Keratinocyte (primary cell): Measurements from ENCODE around the gene SLC38A6. TPM values are rescaled to one million over a fixed set of nuclear protein-coding genes. Genes with fewer than 3 reads are reported as not detected.

Source experiments
- DNase-seq: peaks from one replicate; pipeline ENCODE4 v3.0.0-alpha.2; 2011; ENCODE audit warnings: low read depth, missing footprints, low spot score
- FAIRE-seq: peaks from 2 replicates; lab custom pipeline; 2011; peaks lifted over from hg19 to GRCh38; lab: Jason Lieb, UNC
- H2AFZ ChIP-seq: 2 replicates; pipeline ENCODE4 v1.6.0; 2012; ENCODE audit warnings: low read length, control low read depth, inconsistent platforms; ENCODE audit not compliant: control insufficient read depth
- H3K27ac ChIP-seq: 2 replicates; pipeline ENCODE4 v1.5.1; 2011; ENCODE audit warnings: low read length; ENCODE audit not compliant: control insufficient read depth, insufficient read depth
- H3K27me3 ChIP-seq: 3 replicates; pipeline ENCODE4 v1.6.0; 2011; ENCODE audit warnings: low read length; ENCODE audit not compliant: control insufficient read depth, insufficient read depth; ENCODE audit errors: extremely low read depth
- H3K36me3 ChIP-seq, 2 experiments: 2 replicates in 1 of 2; 3 replicates in 1 of 2; pipeline ENCODE4 v1.5.1; 2011; ENCODE audit warnings: low read length in 2 of 2, mild to moderate bottlenecking in 1 of 2; ENCODE audit not compliant: control insufficient read depth in 2 of 2, insufficient read depth in 2 of 2; ENCODE audit errors: extremely low read depth in 1 of 2
- H3K4me1 ChIP-seq: 3 replicates; pipeline ENCODE4 v1.5.1; 2011; ENCODE audit warnings: low read length; ENCODE audit not compliant: control insufficient read depth, insufficient read depth; ENCODE audit errors: extremely low read depth
- H3K4me2 ChIP-seq: 3 replicates; pipeline ENCODE4 v1.6.0; 2011; ENCODE audit warnings: low read depth, low read length; ENCODE audit not compliant: control insufficient read depth, insufficient read depth; ENCODE audit errors: extremely low read depth
- H3K4me3 ChIP-seq, 3 experiments: fragments of 200-600 bp in 1 of 3; sonication (generic) in 1 of 3; 2 replicates in 2 of 3; 3 replicates in 1 of 3; pipeline ENCODE4 v1.5.1; 2011 to 2016; ENCODE audit warnings: low read length in 3 of 3, mild to moderate bottlenecking in 3 of 3, control low read depth in 2 of 3, inconsistent platforms in 1 of 3, low read depth in 1 of 3, mixed read lengths in 1 of 3, mixed run types in 1 of 3, moderate library complexity in 1 of 3; ENCODE audit not compliant: control insufficient read depth in 2 of 3, insufficient read depth in 2 of 3; ENCODE audit errors: extremely low read depth in 1 of 3
- H3K79me2 ChIP-seq: 2 replicates; pipeline ENCODE4 v1.6.0; 2012; ENCODE audit warnings: low read length; ENCODE audit not compliant: control insufficient read depth, insufficient read depth
- H3K9ac ChIP-seq: 3 replicates; pipeline ENCODE4 v1.6.0; 2011; ENCODE audit warnings: low read length; ENCODE audit not compliant: control insufficient read depth, insufficient read depth; ENCODE audit errors: extremely low read depth
- H3K9me1 ChIP-seq: 3 replicates; pipeline ENCODE4 v1.6.0; 2011; ENCODE audit warnings: low read length; ENCODE audit not compliant: control insufficient read depth, insufficient read depth; ENCODE audit errors: extremely low read depth
- H3K9me3 ChIP-seq: 2 replicates; pipeline ENCODE4 v1.5.1; 2012; ENCODE audit warnings: low read depth, low read length; ENCODE audit not compliant: control insufficient read depth
- H4K20me1 ChIP-seq: 3 replicates; pipeline ENCODE4 v1.6.0; 2011; ENCODE audit warnings: low read length; ENCODE audit not compliant: control insufficient read depth, insufficient read depth; ENCODE audit errors: extremely low read depth
- CTCF ChIP-seq, 3 experiments: IDR thresholded peaks in 1 of 3; conservative IDR thresholded peaks in 1 of 3; optimal IDR thresholded peaks in 1 of 3; 2 replicates in 2 of 3; 3 replicates in 1 of 3; pipeline versions ENCODE3 to v1.5.1; 2011; ENCODE audit warnings: low read length in 3 of 3, mild to moderate bottlenecking in 3 of 3, moderate library complexity in 2 of 3, control low read depth in 1 of 3, inconsistent platforms in 1 of 3; ENCODE audit not compliant: insufficient read depth in 2 of 3; ENCODE audit errors: extremely low read depth in 1 of 3
- EZH2 ChIP-seq: IDR thresholded peaks from one replicate; pipeline ENCODE4 v1.6.1; 2012; ENCODE audit warnings: inconsistent platforms, mild to moderate bottlenecking, low read length, moderate library complexity
- dilution Hi-C: fragments of 300-500 bp; cut with MboI; formaldehyde crosslinking; loops from one replicate; pipeline ENCODE4 v1.7.0; 2020; ENCODE audit warnings: low sequenced_read_pairs; ENCODE audit not compliant: extremely low pct_ligation_motif_present
- polyA plus RNA-seq, 5 experiments: library from polyadenylated mRNA; depleted of rRNA in 3 of 5; stranded (reverse) in 3 of 5; stranded (forward) in 1 of 5; unstranded in 1 of 5; fragments of >200 nt; gene quantifications; 1 replicate in 1 of 5; 2 replicates in 3 of 5; 3 replicates in 1 of 5; pipeline versions ENCODE4 v1.2.1 to v1.2.3, GENCODE V29; 2011 to 2012; ENCODE audit warnings: missing spikeins in 2 of 5, low read depth in 1 of 5, low replicate concordance in 1 of 5

The SLC38A6 gene
- polyA plus RNA-seq, 1 donor (not counting 4 experiments of a cell fraction or from before 2014, with no cell fraction given) = 15.7 TPM

GRCh38 chr14:61080591-61081010 is 99.6 kb downstream of the SLC38A6 start:
- H3K4me3 ChIP-seq = no peak overlapping the region

GRCh38 chr14:61088081-61088480 is 107.0 kb downstream of the SLC38A6 start:
- Histone ChIP-seq H3K27ac (no peak overlapping the region), H3K4me2 (no peak overlapping the region), H3K9me1 (no peaks in the 10 kb centered on the region), H3K9me3 (no peaks in the 10 kb centered on the region), H3K36me3 (no peaks in the 10 kb centered on the region), H3K4me1 (no peaks in the 10 kb centered on the region), H3K9ac (no peak overlapping the region), H3K4me3 (no peak overlapping the region), H3K27me3 (no peaks in the 10 kb centered on the region), H4K20me1 (no peaks in the 10 kb centered on the region), H3K79me2 (no peaks in the 10 kb centered on the region), H2AFZ (no peak overlapping the region)
- dilution Hi-C loops = no loop called here
- TF ChIP-seq EZH2 (no peak), CTCF (optimal IDR thresholded peaks at IDR 0.05 in 1 of 3, IDR thresholded peaks at IDR 0.05 in 1 of 3, conservative IDR thresholded peaks at IDR 0.05 in 1 of 3; ENCODE audit: extremely low read depth in 1 of 3, insufficient read depth in 2 of 3, low read length in 3 of 3) (no peak)
- DNase-seq (no peak), FAIRE-seq (no peak)

More at GRCh38 chr14:61080591-61081010, 99.6 kb downstream of the SLC38A6 start:
- Histone ChIP-seq H2AFZ (no peak overlapping the region), H4K20me1 (no peaks in the 10 kb centered on the region), H3K9me1 (no peaks in the 10 kb centered on the region), H3K9ac (no peak overlapping the region), H3K4me2 (no peak overlapping the region), H3K36me3 (no peaks in the 10 kb centered on the region), H3K9me3 (no peaks in the 10 kb centered on the region), H3K4me1 (peaks cover 11% of the 10 kb centered on the region), H3K27me3 (no peaks in the 10 kb centered on the region), H3K79me2 (no peaks in the 10 kb centered on the region), H3K27ac (no peak overlapping the region)
- FAIRE-seq (no peak), DNase-seq (no peak)
- dilution Hi-C loops = no loop called here
- TF ChIP-seq CTCF (optimal IDR thresholded peaks at IDR 0.05 in 1 of 3, IDR thresholded peaks at IDR 0.05 in 1 of 3, conservative IDR thresholded peaks at IDR 0.05 in 1 of 3; ENCODE audit: extremely low read depth in 1 of 3, insufficient read depth in 2 of 3, low read length in 3 of 3) (no peak), EZH2 (no peak)
